AML-193 (cell line): ENCODE results near the gene MTFR1L.

Experiments
- DNase-seq, 2 experiments: peaks; one replicate each; lab custom pipeline; 2025; lab: John Stamatoyannopoulos, UW

MTFR1L gene

DNA sequence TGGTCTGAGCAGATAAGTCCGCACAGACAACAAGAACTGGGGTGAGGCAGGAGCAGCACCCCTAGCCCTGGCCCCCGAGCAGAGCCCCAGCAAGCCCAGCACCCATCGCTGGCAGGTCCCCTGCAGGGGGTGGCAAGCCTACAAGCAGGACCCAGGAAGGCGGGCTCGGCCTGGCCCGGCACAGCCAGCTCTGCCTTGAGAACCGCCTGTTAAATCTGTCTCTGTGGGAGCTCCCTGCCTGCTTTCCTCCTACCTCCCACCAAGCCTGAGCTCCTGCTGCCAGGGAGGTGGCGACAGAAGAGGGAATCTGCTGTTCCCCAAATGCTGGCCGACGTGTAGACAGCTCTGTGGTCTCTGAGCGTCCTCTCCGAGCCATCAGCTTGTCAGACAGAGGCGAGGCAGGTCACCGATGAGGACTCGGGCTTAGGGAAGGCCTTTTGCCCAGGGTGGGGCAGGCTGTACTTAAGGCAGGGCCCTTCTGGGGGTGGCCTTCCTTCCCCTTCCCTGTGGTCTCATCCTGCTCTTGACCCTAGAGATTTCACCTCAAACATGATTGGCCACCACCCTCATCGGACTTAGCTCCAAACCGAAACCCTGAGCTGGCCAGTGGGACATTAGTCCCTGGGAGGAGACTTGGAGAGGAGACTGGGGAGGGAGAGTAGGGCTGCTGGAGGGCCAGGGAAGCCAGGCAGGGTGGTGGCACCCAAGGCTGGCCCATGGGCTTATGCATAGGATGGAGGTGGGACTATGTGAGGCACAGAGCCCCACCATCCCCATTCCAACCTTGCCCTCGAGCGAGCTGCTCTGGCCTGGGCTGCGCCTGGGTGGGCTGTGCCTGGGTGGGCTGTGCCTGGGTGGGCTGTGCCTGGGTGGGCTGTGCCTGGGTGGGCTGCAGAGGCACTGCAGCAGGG, 12.0 kb upstream of the MTFR1L start:
- no peak for DNase-seq

DNA sequence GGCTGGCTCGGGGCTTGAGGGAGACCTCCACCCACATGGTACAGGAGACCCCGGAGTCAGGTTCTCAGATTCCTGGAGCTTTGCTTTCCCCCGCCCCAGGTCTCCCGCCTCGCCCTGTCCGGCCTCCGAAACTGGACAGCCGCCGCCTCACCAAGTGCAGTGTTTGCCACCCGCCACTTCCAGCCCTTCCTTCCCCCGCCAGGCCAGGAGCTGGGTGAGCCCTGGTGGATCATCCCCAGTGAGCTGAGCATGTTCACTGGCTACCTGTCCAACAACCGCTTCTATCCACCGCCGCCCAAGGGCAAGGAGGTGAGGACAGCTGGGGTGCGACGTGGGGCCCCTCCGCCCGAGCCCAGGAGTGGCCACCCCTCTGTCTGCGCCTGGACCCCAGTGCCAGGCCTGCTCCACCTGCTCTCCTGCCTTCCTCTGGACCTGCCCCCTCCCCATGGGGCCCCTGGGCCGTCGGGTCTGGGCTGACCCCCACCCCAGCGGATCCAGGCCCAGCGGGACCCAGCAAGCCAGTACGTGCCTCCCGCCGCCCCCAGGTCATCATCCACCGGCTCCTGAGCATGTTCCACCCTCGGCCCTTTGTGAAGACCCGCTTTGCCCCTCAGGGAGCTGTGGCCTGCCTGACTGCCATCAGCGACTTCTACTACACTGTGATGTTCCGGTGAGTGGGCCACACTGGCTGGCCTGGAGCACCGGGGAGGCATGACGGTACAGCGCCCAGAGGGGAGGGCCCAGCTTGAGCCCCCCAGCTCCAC, 11.1 kb upstream of the MTFR1L start:
- no peak for DNase-seq

DNA sequence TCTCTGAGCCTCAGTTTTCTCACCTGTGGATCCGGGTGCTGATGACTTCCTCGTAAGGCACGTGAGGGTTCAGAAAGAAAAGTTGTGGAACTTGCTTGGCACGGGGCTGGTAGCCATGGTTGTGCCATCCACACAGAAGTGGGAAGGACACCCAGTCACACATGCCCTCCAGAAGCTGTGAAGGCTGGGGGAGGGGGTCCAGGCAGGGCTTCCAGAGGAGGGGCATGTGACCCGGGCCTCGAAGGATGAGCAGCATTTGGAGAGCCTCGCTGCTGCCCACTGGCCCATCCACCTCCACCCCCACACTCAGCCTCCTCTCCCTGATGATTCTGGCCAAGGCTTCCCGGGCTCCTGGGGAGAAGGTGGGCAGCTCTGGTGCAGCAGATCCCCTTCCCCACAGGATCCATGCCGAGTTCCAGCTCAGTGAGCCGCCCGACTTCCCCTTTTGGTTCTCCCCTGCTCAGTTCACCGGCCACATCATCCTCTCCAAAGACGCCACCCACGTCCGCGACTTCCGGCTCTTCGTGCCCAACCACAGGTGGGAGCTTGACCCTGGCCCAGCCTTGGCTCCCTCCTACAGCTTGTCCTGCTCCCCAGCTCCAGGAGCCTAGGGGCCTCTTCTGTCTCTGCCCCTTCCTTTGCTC, 10.3 kb upstream of the MTFR1L start:
- DNase-seq, result peak; percentile 45 to 63

DNA sequence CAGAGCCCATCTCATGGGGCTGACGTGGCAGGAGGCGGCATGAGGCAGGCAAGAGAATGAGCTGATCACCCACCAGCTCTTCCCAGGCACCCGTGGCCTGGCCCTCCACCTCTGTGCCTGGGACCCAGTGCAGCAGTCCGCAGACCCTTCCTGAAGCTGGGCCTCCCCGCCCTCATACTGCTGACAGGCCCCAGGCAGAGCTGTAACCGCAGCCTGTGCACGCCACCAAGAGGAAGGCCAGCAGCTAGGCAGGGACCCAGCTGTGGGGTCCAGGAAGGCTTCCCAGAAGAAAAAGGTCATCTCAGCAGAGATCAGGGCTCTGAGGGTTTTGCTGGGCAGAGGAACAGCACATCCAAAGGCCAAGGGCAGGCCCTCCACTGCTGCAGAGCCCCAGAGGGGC, 9.8 kb upstream of the MTFR1L start:
- no peak for DNase-seq

DNA sequence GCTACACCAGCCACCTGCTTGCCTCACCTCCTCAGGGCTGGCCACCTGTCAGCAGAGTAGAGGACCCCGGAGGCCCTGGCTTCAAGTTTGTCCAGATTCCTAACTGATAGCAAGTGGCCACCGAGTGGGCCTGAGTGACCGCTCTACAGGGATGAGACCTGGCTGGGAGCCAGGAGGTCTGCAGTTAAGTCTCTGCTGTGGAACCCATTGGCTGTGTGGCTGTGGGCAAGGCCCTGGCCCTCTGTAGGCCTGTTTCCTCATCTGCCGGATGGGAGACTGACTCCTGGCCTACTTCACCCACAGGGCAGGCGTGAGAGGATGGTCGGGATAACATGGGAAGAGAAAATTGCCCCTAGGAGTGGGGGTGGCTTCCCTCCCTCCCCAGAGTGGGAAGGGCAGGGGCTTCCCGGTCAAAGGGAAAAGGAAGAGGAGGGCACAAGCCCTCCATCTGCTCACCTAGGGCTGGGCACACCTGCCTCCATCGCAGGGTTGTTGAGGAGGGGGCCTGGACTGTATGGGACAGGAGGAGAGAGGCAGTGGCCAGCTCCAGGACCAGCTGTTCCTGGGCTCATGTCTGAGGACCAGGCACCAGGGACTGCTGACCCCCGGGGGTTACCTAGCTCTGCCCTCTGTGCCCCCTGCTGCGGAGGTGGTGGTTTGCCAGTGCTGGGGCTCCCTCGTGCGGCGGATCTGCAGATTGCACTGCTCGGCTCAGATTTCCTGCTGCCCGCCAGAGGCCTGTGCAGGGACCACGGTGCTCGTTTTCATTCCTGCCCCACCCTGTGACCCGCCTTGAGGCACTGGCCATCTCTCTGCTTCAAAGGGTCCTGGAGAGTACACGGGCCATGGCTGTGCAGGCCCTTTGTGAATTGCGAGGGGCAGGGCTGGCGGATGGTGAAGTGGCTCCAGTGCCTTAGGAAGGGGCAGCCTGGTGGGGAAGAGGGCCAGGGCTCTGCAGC, 9.1 kb upstream of the MTFR1L start:
- peak; percentile 26 to 47 for DNase-seq

DNA sequence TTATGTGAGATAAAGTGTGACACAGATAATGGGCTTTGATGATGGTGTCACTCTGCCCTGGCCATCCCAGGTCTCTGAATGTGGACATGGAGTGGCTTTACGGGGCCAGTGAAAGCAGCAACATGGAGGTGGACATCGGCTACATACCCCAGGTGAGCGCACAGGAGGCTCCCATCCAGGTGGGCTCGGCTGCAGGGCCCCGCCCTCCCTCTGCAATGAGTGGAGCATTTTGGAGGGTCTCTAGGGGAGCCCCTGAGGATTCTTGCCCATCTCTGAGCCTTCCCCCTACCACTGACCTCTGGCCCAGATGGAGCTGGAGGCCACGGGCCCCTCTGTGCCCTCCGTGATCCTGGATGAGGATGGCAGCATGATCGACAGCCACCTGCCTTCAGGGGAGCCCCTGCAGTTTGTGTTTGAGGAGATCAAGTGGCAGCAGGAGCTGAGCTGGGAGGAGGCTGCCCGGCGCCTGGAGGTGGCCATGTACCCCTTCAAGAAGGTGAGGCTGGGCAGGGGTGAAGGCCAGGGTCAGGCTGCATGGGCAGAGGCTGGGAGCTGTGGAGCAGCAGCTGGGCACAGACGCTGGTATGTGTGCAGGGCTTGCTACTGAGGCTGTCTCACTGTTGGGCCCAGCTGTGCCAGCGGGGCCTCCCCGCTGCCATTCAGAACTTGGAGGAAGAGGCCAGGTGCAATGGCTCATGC, 8.2 kb upstream of the MTFR1L start:
- DNase-seq, result no peak

DNA sequence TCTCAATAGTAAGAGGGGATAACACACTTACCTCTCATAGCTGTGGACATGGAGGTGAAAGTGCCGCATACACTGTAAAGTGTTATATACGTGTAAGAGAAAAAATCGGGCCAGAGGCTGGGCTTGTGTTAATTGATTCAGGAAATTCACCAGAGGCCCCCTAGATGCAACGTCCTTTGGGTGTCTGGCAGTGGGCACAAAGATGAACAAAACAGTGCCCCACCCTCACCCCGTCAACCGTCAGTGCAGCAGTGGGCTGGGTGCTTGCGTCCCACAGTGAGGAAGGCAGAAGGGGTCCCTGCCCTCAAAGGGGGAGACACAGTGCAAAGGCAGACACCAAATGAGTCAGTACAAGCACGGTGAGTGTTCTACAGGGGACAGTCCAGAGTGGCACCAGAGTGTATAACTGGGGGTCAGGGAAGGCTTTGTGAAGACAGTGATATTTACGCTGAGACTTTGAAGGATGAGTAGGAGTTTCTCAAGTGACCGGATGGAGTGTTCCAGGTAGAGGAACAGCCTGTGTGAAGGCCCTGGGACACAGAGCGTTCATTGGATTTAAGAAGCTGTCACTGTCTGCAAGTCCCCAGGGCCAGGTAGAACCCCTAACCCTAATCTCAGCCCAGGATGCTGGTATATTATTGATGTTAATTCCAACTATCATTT, 6.6 kb upstream of the MTFR1L start:
- no peak for DNase-seq

DNA sequence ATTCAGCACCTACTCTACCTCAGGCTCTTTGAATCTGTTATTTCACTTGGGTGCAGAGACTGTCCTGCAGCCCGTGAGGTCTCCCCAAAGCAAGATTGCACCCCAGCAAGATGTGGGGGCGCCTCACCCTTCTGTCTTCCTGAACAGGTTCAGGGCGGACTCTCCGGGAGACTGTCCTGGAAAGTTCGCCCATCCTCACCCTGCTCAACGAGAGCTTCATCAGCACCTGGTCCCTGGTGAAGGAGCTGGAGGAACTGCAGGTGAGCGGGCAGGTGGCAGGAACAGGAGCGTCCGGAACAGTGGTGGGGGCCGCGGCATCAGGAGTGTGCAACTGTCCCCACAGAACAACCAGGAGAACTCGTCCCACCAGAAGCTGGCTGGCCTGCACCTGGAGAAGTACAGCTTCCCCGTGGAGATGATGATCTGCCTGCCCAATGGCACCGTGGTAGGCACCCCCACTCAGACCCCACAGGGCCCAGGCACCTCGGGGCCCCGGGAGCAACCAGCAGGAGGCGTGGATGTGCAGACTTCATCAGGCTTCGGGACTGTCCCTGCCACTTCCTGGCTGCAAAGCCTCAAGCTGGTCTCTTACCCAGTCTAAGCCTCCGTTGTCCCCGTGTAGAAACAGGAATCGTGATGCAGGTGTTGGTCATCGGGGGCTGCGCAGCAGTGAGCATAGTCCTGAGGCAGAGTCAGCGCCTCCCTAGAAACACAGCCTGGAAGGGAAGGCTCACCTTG, 5.9 kb upstream of the MTFR1L start:
- DNase-seq, result no peak

DNA sequence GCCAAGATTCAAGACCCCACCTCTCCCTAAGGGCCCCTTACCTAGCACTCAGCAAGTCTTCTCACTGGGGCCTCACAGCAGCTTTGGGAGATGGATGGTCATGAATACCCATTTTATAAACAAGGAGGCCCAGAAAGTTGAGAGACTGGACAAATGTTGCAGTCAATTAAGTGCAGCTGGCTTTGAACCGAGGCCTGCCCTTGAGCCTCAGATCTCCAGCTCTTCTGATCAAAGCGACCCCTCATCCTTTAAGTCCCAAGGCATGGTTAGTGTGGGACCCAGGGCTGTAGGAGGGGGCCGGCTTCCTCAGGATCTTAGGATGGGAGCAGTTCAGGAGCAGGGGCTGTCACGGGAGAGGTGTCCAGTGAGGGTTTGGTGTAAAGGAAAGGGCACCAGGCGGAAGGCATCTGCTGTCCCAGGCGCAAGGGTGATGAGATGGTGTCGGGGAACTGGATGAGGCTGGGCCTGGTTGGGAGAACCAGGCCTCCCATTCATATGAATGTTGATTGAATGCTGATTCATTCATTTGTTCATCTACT, 5.1 kb upstream of the MTFR1L start:
- no peak for DNase-seq

DNA sequence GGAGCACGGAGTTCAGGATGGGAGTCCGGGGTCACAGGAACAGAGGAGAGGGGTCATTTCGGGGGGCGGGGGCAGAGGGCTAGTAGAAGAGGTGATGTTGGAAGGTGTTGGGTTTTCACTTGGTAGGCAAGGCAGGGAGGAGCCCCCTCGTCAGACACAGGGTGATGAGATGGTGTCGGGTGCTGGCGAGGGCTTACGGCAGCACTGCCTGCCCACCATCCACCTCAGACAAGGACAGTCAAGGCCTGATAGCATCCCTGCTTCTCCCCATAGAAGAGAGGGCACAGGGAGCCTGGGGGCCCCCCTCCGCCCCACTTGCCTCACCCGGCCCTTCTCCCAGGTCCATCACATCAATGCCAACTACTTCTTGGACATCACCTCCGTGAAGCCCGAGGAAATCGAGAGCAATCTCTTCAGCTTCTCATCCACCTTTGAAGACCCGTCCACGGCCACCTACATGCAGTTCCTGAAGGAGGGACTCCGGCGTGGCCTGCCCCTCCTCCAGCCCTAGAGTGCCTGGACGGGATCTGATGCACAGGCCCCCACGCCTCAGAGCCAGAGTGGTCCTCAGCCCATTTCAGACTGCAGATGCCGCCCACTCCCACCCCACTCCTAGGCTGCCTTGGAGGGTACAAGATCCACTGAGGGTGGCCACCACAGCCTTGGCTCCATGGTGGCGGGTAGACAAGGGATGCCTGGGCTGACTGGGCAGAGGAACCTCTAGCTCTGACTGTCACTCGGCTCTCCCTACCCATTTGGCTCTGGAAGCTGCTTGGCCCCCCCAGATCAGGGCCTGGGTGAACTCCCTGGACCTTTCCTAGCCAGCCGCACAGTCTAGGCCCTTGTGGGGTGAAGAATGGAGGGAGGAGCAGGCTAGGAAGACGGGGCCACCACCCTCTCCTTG, 4.3 kb upstream of the MTFR1L start:
- no peak for DNase-seq

DNA sequence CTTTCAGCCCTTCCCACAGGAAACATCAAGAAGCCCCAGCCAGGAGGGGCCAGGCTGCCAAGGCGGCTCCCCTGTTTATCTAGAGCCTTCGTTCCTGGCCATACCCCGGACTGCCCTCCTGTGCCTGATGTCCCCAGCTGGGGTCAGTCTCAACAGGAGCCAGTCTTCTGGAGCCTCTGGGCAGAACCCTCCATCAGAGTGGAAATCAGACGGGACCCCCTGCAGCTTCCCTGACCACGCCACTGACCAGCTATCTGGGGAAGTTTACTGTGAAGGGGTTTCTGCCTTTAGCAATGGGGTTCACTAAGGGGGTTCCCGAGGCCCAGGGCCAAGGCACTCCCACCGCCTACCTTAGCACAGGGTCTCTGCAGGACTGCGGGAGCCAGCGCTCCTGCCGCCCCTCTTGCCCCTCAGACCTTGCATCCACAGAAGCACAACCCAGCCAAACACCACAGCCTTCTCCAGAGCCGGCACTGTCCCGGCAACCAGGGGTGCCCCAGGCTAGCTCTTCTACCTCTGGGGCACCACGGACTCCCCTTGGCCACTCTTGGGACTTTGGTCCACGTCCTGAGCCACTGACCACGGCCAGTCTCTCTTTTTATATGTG, 3.5 kb upstream of the MTFR1L start:
- no peak for DNase-seq

DNA sequence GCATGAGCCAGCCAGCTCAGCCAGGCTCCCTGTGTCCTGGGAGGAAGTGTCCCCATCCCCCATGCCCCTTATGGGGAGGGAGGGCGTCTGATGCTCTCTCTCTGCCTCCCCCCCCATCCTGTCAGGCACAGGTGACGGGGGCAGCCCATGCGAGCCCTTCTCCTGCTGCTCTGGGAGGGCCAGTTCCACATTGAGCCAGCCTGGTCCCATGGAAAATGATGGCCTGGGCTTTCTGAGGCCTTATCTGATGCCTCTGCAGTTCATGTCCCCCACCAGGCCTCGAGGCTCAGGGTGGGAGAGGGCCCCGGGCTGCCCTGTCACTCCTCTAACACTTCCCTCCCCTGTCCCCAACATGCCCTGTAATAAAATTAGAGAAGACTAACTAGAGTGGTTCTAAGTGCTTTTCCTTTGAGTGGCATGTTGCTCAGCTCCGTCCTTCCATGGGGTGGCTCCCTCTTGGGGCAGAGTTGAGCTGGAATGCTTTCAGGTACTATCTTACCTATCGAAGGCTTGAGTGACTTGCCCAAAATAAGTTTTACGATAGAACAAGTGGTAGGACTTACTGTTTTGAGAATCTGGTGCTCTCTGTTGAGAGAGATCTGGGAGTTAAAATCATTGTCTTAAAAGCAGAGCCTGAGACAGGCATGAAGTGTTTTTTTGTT, 1.8 kb upstream of the MTFR1L start:
- no peak for DNase-seq

DNA sequence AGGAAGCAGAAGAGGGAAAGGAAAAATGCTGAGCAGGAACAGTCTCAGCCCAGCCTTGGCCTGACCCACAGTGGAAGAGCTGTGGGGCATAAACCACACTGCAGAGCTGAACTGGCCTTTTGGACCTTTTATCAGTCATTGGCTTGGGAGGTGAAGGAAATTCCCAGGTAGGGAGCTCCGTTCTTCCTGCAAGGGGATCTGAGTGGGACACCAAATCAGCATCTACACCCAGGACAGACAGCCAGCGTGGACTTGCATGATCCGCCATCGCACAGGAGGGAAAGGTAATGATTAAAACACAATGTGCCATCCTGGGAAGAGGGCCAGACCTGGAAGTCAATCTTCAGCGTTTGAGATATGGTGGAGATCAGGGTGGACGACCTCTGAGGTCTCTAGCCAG, 1.2 kb upstream of the MTFR1L start:
- no peak for DNase-seq

DNA sequence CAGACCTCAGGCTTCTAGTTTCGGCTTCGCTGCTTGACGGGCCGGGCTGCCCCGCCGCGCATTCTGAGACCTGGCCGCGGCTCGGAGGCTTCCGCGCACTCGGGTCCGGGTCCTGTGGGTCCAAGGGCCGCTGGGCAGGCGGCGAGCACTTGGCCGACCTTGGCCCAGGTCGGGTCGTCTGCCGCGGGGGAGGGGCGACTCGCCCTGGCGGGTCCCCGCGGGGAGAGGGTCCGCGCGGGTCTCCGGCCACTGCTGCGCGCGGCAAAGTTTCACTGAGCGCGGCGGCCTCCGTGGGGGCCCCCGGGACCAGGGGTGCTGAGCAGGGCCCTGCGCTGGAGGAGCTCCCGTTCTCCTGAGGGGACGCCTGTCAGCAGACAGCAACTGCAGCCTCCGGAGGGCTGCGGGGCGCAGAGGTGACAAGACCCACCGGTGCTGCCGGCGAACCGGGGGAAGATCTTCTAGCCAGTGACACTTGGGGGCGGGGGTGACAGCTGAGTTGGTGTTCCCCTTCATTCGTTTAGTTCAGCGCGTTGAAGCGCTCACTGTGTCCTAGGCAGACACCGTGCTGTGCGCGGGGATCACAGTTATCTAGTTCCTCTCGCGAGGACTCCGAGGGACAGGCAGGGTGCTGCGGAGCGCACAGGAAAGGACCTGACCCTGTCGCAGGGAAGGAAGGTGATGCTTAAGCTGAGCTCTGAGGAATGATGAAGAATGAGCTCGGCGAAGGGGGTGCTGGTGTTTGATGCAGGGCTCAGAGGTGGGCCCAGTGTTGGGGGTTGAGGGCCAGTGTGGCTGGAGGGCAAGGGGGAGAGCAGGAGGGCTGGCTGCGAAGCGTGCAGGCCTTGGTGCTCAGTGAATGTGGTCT, 725 bp downstream of the MTFR1L start:
- peak; percentile 50 to 68 for DNase-seq

DNA sequence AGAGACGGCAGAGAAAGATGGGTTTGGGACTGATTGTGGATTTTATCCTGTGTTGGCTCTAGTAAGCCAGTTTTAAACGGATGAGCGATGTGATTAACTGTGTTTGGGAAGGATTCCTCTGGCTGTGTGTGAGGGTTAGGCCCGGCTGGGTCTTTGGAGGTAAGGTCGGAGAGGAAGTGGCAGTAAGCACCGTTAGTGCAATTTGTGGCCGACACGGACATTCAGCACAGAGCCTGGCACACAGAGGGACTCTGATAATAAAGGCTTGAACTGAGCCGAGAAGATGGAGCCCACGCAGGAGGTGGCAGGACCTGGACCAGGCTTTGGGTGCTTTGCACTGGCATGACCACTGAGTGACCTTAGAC, 1.3 kb downstream of the MTFR1L start:
- peak in 1 of 2 experiments; percentile 23 for DNase-seq

DNA sequence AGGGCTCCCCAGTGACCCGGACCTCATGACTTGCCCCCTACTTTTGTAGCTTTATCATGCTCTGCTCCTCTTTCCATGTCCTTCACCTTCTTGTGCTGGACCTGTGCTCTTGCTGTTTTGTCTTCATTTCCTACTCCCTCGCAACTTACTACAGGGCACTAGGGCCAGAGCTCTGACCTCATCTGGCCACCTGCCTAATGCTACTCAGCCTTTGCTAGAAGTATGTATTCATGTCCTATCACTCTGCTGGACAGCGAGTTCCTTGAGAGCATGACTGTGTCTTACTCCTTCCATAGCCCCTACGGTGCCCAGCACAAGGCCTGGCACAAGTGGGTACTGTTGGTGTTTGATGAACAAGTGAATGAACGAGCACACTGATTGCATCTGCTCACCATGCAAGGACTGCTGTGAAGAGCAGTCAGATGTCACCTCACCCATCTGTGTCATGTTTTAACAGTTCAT, 1.9 kb downstream of the MTFR1L start:
- no peak for DNase-seq
